Heart right ventricle (tissue), 16 donors: ENCODE data around the gene CDH13. TPM values are rescaled to one million over a fixed set of nuclear protein-coding genes. Genes with fewer than 3 reads are reported as not detected.

Experiments used
- ATAC-seq, 8 donors: fragments of 200-7000 bp; cut with Tn5 transposase; one replicate each; pipeline ENCODE4 v1.9.1; 2020; ENCODE audit warnings: mild to moderate bottlenecking in 8 of 8, moderate library complexity in 8 of 8, moderate number of reproducible peaks in 1 of 8
- DNase-seq, 2 donors: peaks; one replicate each; pipeline ENCODE4 v3.0.0-alpha.2; 2020
- H3K27ac ChIP-seq, 10 donors: fragments of 200-600 bp; sonication (generic) in 2 of 10; one replicate each; pipeline versions ENCODE4 v1.5.0 to v1.8.0; 2020 to 2022; ENCODE audit warnings: mild to moderate bottlenecking in 3 of 10
- H3K27me3 ChIP-seq, 7 donors: fragments of 200-600 bp; one replicate each; pipeline ENCODE4 v1.8.0; 2021 to 2022; ENCODE audit warnings: mild to moderate bottlenecking in 2 of 7
- H3K36me3 ChIP-seq, 9 donors: fragments of 200-600 bp; sonication (generic) in 1 of 9; one replicate each; pipeline versions ENCODE4 v1.5.0 to v1.8.0; 2020 to 2022; ENCODE audit warnings: mild to moderate bottlenecking in 2 of 9
- H3K4me1 ChIP-seq, 9 donors: fragments of 200-600 bp; sonication (generic) in 1 of 9; one replicate each; pipeline versions ENCODE4 v1.5.0 to v1.8.0; 2020 to 2022; ENCODE audit warnings: mild to moderate bottlenecking in 4 of 9
- H3K4me3 ChIP-seq, 10 donors: fragments of 200-600 bp; sonication (generic) in 2 of 10; one replicate each; pipeline versions ENCODE4 v1.5.0 to v1.8.0; 2020 to 2022; ENCODE audit warnings: mild to moderate bottlenecking in 7 of 10, moderate library complexity in 2 of 10
- H3K9me3 ChIP-seq, 11 donors: fragments of 200-600 bp in 10 of 11; sonication (generic) in 2 of 11; one replicate each; pipeline versions ENCODE4 v1.5.0 to v1.8.0; 2013 to 2022; ENCODE audit warnings: mild to moderate bottlenecking in 2 of 11, control low read depth in 1 of 11, moderate library complexity in 1 of 11
- CTCF ChIP-seq, 9 donors: fragments of 200-600 bp; sonication (generic) in 2 of 9; IDR thresholded peaks; one replicate each; pipeline versions ENCODE4 v1.5.0 to v1.8.0; 2021 to 2022; ENCODE audit warnings: antibody characterized with exemption in 9 of 9, mild to moderate bottlenecking in 5 of 9, moderate library complexity in 1 of 9
- WGBS, 2 donors: extraction: QIAGEN DNeasy Blood & Tissue Kit; methylation state at CpG; one replicate each; pipeline ENCODE4 v1.1.7; 2013; ENCODE audit warnings: inconsistent platforms in 1 of 2; 5-methylcytosine and 5-hydroxymethylcytosine counted together
- intact Hi-C, 10 donors: fragments of 100-400 bp; cut with DNase I; formaldehyde crosslinking; loops; one replicate each; pipeline versions ENCODE4 v1.11.1 to v1.14.2; 2022
- polyA plus RNA-seq, 2 donors: library from polyadenylated mRNA; stranded (reverse); fragments of 200-250 nt; gene quantifications; one replicate each; pipeline ENCODE4 v1.2.3, GENCODE V29; 2013
- total RNA-seq, 10 donors: library from RNA; stranded (reverse); fragmentation: NEBNext Ultra II Directional in 3 of 10; extraction: Animal tissue kit (Norgen Biotek cat#: 25700) in 3 of 10; gene quantifications; one replicate each; pipeline versions ENCODE4 v1.2.1 to v1.2.4, GENCODE V29; 2021 to 2023
- donor health status: Arrhythmogenic right ventricular cardiomyopathy.
- donor health status: ischemic (EF 13 %, LVEDD 7.1; RV severe dilation, severe dysfunction).
- donor health status: healthy with polysubstance abuse.
- donor health status: DM: no; HTN: yes; CAD: no.
- donor health status: DM: no; HTN: no; CAD: no.
- donor health status: ischemic (EF 25% LVEDD 6.9; RV normal size, moderate dysfunction).
- donor health status: ischemic (EF 25% LVEDD 5.7; RV mildly dilated, moderate dysfunction).
- donor health status: healthy.
- donor health status: DM: yes; HTN: yes; CAD: no.
- donor health status: Ischemic cardiomyopathy.
- donor health status: ischemic (EF 35%, LVEDD 5.7; RV mildly dilated, moderate dysfunction).
- donor health status: nonischemic (EF 11% LVEDD 7.7; RV severe dilation, severe dysfunction).
- donor health status: DM: yes; HTN: yes; CAD: no.
- donor health status: PGD.
- donor health status: ischemic (EF 29% LVEDD 5.4; RV normal size, mild dysfunction).
- donor health status: nonischemic (EF 23%, LVEDD 6.1; RV moderate dilation, normal function).

Gene CDH13
- total and polyA plus RNA-seq, 12 donors: 15.5 to 221 (median 168) TPM

GRCh38 chr16:83660282-83660681 lies 1033.5 kb downstream of the CDH13 start:
- 81 to 92% methylated on average over 4 of the region's 4 CpGs for WGBS, 2 donors
- DNase-seq: no peak

GRCh38 chr16:83661656-83662055 lies 1034.9 kb downstream of the CDH13 start:
- intact Hi-C loops: no loop called here
- Histone ChIP-seq H3K27ac (no peak overlapping the region), H3K27me3 (no peaks in the 10 kb centered on the region), H3K4me3 (no peak overlapping the region), H3K4me1 (no peaks in the 10 kb centered on the region), H3K9me3 (peaks cover 0 to 16% (median 0%) of the 10 kb centered on the region in 11 donors), H3K36me3 (no peaks in the 10 kb centered on the region)
- DNase-seq (no peak), ATAC-seq (no peak)
- no peak for TF ChIP-seq CTCF (IDR thresholded peaks at IDR 0.05)

More at GRCh38 chr16:83660282-83660681, 1033.5 kb downstream of the CDH13 start:
- no peak for ATAC-seq
- H3K36me3 ChIP-seq: no peaks in the 10 kb centered on the region
- no peak overlapping the region for H3K4me3 ChIP-seq
- intact Hi-C loops: no loop called here
- peaks cover 0 to 16% (median 0%) of the 10 kb centered on the region in 11 donors for H3K9me3 ChIP-seq
- no peak overlapping the region for H3K27ac ChIP-seq
- H3K4me1 ChIP-seq: no peaks in the 10 kb centered on the region
- TF ChIP-seq CTCF (IDR thresholded peaks at IDR 0.05): no peak
- H3K27me3 ChIP-seq: no peaks in the 10 kb centered on the region

- intact Hi-C loops: no loop called here
- no peak for ATAC-seq
- 87 to 91% methylated on average over 2 of the region's 2 CpGs for WGBS, 2 donors
Observed at GRCh38 chr16:83666449-83666848, 1039.7 kb downstream of the CDH13 start.

GRCh38 chr16:83669456-83669855 lies 1042.7 kb downstream of the CDH13 start:
- H3K36me3 ChIP-seq: peaks cover 0 to 21% (median 0%) of the 10 kb centered on the region in 9 donors
- intact Hi-C loops: no loop called here
- no peaks in the 10 kb centered on the region for H3K4me1 ChIP-seq
- no peaks in the 10 kb centered on the region for H3K27me3 ChIP-seq
- DNase-seq: no peak
- ATAC-seq: no peak
- no peak for TF ChIP-seq CTCF (IDR thresholded peaks at IDR 0.05)
- 86 to 88% methylated on average over 5 of the region's 5 CpGs for WGBS, 2 donors
- H3K4me3 ChIP-seq: no peak overlapping the region
- H3K9me3 ChIP-seq: peaks cover 0 to 6% (median 0%) of the 10 kb centered on the region in 11 donors
- H3K27ac ChIP-seq: no peak overlapping the region

More at GRCh38 chr16:83666449-83666848, 1039.7 kb downstream of the CDH13 start:
- Histone ChIP-seq H3K9me3 (peaks cover 0 to 16% (median 0%) of the 10 kb centered on the region in 11 donors), H3K27ac (no peak overlapping the region), H3K4me3 (no peak overlapping the region), H3K36me3 (peaks cover 0 to 12% (median 0%) of the 10 kb centered on the region in 9 donors), H3K27me3 (no peaks in the 10 kb centered on the region), H3K4me1 (no peaks in the 10 kb centered on the region)
- DNase-seq: no peak
- TF ChIP-seq CTCF (IDR thresholded peaks at IDR 0.05): no peak
